Embryonic facial prominence (tissue), 1 donor: Measurements from ENCODE around the gene VAMP2.
A peak's percentile ranks its signal among the peaks of the same experiment; 100 is the strongest.

Source experiments
- DNase-seq: peaks from one replicate; pipeline ENCODE4 v3.0.0-alpha.2; 2016; ENCODE audit errors: extremely low spot score

Gene VAMP2

GRCh38 chr17:8162233-8162996 is at the start of gene VAMP2:
VAMP2 (minus strand) TSS chr17:8162948; CDS start chr17:8162879, 69 bp downstream.
- DNase-seq, result no peak

GRCh38 chr17:8210761-8211458 is 48.2 kb upstream of the VAMP2 start:
- no peak for DNase-seq

GRCh38 chr17:8209907-8210760 is 47.4 kb upstream of the VAMP2 start, which contains the start of gene AURKB:
AURKB (minus strand) TSS chr17:8210575; CDS start chr17:8210224, 351 bp downstream.
- DNase-seq, result peak; percentile 92

GRCh38 chr17:8206536-8206935 is 43.8 kb upstream of the VAMP2 start:
- DNase-seq, result no peak

- DNase-seq, result no peak
These were observed 42.2 kb upstream of the VAMP2 start for GRCh38 chr17:8204761-8205555.

- peak; percentile 75 for DNase-seq
These were observed 29.5 kb upstream of the VAMP2 start for GRCh38 chr17:8192070-8192815.

- DNase-seq, result no peak
These were observed 27.8 kb upstream of the VAMP2 start for GRCh38 chr17:8190506-8190905.

- DNase-seq, result peak; percentile 97
These were observed 27.1 kb upstream of the VAMP2 start, which contains the start of gene BORCS6 for GRCh38 chr17:8189711-8190477. BORCS6 (minus strand) TSS chr17:8190180; CDS start chr17:8190140, 40 bp downstream.

GRCh38 chr17:8189041-8189710 is 26.4 kb upstream of the VAMP2 start:
- DNase-seq, result no peak

GRCh38 chr17:8188263-8188839 is 25.6 kb upstream of the VAMP2 start:
- DNase-seq, result no peak

- DNase-seq, result peak; percentile 89
These were observed 24.9 kb upstream of the VAMP2 start for GRCh38 chr17:8187517-8188262.

- peak; percentile 93 for DNase-seq
These were observed 24.2 kb upstream of the VAMP2 start for GRCh38 chr17:8186787-8187516.

GRCh38 chr17:8186446-8186786 is 23.7 kb upstream of the VAMP2 start:
- no peak for DNase-seq

- peak; percentile 53 for DNase-seq
These were observed 23.1 kb upstream of the VAMP2 start for GRCh38 chr17:8185582-8186445.

GRCh38 chr17:8176998-8177731 is 14.4 kb upstream of the VAMP2 start:
- DNase-seq, result no peak
